Kidney (tissue), 14 donors: ENCODE measurements around the gene PPP2R2B. TPM values are rescaled to one million over a fixed set of nuclear protein-coding genes. Genes with fewer than 3 reads are reported as not detected.

Experiments used
- DNase-seq, 5 donors: peaks; one replicate each; pipeline ENCODE4 v3.0.0-alpha.2; 2013 to 2020
- FAIRE-seq: peaks from 2 replicates; lab custom pipeline; 2012; peaks lifted over from hg19 to GRCh38; lab: Jason Lieb, UNC
- H3K27ac ChIP-seq, 2 donors: one replicate each; pipeline ENCODE4 v1.7.0; 2013; ENCODE audit warnings: low read depth in 2 of 2, low read length in 2 of 2, inconsistent platforms in 1 of 2
- H3K27me3 ChIP-seq: one replicate; pipeline ENCODE4 v1.7.1; 2013; ENCODE audit warnings: low read length, inconsistent platforms; ENCODE audit not compliant: control insufficient read depth, insufficient read depth
- H3K36me3 ChIP-seq, 3 donors: one replicate each; pipeline versions ENCODE4 v1.7.0 to v1.7.1; 2013; ENCODE audit warnings: low read length in 3 of 3, control low read depth in 1 of 3, inconsistent platforms in 1 of 3; ENCODE audit not compliant: insufficient read depth in 3 of 3, control insufficient read depth in 2 of 3
- H3K4me1 ChIP-seq, 3 donors: one replicate each; pipeline versions ENCODE4 v1.7.0 to v1.7.1; 2013; ENCODE audit warnings: low read length in 3 of 3, inconsistent platforms in 1 of 3, low read depth in 1 of 3; ENCODE audit not compliant: control insufficient read depth in 2 of 3, insufficient read depth in 2 of 3
- H3K4me3 ChIP-seq, 3 donors: one replicate each; pipeline versions ENCODE4 v1.7.0 to v1.8.1; 2013; ENCODE audit warnings: low read length in 3 of 3, control low read depth in 1 of 3, inconsistent platforms in 1 of 3
- H3K9ac ChIP-seq, 3 donors: one replicate each; pipeline versions ENCODE4 v1.7.0 to v1.7.1; 2013; ENCODE audit warnings: low read length in 3 of 3, control low read depth in 1 of 3, inconsistent platforms in 1 of 3
- H3K9me3 ChIP-seq, 3 donors: one replicate each; pipeline versions ENCODE4 v1.7.0 to v1.7.1; 2013; ENCODE audit warnings: low read length in 3 of 3, control low read depth in 1 of 3, inconsistent platforms in 1 of 3; ENCODE audit not compliant: control insufficient read depth in 2 of 3, insufficient read depth in 1 of 3
- CTCF ChIP-seq: IDR thresholded peaks from 3 replicates; pipeline ENCODE4 v1.5.1; 2012; ENCODE audit warnings: mild to moderate bottlenecking, moderate library complexity, borderline replicate concordance; ENCODE audit not compliant: insufficient read depth; ENCODE audit errors: extremely low read depth
- intact Hi-C: fragments of 100-400 bp; cut with DNase I; formaldehyde crosslinking; loops from one replicate; pipeline ENCODE4 v1.11.1; 2022
- polyA plus RNA-seq: library from polyadenylated mRNA; stranded (reverse); fragments of 350-450 nt; fragmentation: Illumina TruSeq; extraction: RNeasy Lipid Tissue Mini Kit (QIAGEN cat#74804); gene quantifications from one replicate; pipeline ENCODE4 v1.2.3, GENCODE V29; 2014; ENCODE audit warnings: low read depth, low replicate concordance; ENCODE audit not compliant: insufficient read depth
- total RNA-seq: library from RNA; stranded (reverse); fragmentation: NEBNext Ultra II Directional; extraction: Animal tissue kit (Norgen Biotek cat#: 25700); gene quantifications from one replicate; pipeline ENCODE4 v1.2.1, GENCODE V29; 2021
- donor health status: control.
- donor health status: control.
- donor health status: control.
- donor health status: control.
- donor health status: control.
- donor health status: DM: yes; HTN: yes; CAD: no.
- donor health status: Normal renal cell carcinoma (clear cell type).

Gene PPP2R2B
- total and polyA plus RNA-seq, 2 donors from 2014 or later: 4.0 to 8.2 TPM

GRCh38 chr5:146607659-146608332, 270.8 kb downstream of the PPP2R2B start:
- H3K27ac ChIP-seq: no peak overlapping the region
- no peak for FAIRE-seq
- H3K9ac ChIP-seq: no peak overlapping the region
- no peaks in the 10 kb centered on the region for H3K9me3 ChIP-seq
- intact Hi-C loops: no loop called here
- no peaks in the 10 kb centered on the region for H3K36me3 ChIP-seq
- DNase-seq: no peak
- TF ChIP-seq CTCF: no peak
- H3K4me1 ChIP-seq: no peaks in the 10 kb centered on the region
- no peak overlapping the region for H3K4me3 ChIP-seq
- H3K27me3 ChIP-seq: no peaks in the 10 kb centered on the region

- H3K36me3 ChIP-seq: no peaks in the 10 kb centered on the region
- no peaks in the 10 kb centered on the region for H3K27me3 ChIP-seq
- no peak overlapping the region for H3K27ac ChIP-seq
- H3K4me3 ChIP-seq: no peak overlapping the region
- no peaks in the 10 kb centered on the region for H3K9me3 ChIP-seq
- DNase-seq: no peak
- FAIRE-seq: no peak
- intact Hi-C loops: no loop called here
- TF ChIP-seq CTCF: no peak
- no peaks in the 10 kb centered on the region for H3K4me1 ChIP-seq
- H3K9ac ChIP-seq: no peak overlapping the region
These were observed 271.7 kb downstream of the PPP2R2B start for GRCh38 chr5:146606893-146607292.

GRCh38 chr5:146600376-146600775, 278.2 kb downstream of the PPP2R2B start:
- FAIRE-seq: no peak
- intact Hi-C loops: no loop called here
- Histone ChIP-seq H3K4me3 (no peak overlapping the region), H3K4me1 (no peaks in the 10 kb centered on the region), H3K27ac (no peak overlapping the region), H3K27me3 (no peaks in the 10 kb centered on the region), H3K36me3 (no peaks in the 10 kb centered on the region), H3K9me3 (no peaks in the 10 kb centered on the region), H3K9ac (no peak overlapping the region)
- DNase-seq: no peak
- TF ChIP-seq CTCF: no peak

- no peak for FAIRE-seq
- TF ChIP-seq CTCF: no peak
These were observed 279.3 kb downstream of the PPP2R2B start for GRCh38 chr5:146599261-146599660.

More at GRCh38 chr5:146599261-146599660, 279.3 kb downstream of the PPP2R2B start:
- Histone ChIP-seq H3K27ac (no peak overlapping the region), H3K4me1 (no peaks in the 10 kb centered on the region), H3K27me3 (no peaks in the 10 kb centered on the region), H3K36me3 (no peaks in the 10 kb centered on the region), H3K9ac (no peak overlapping the region), H3K9me3 (no peaks in the 10 kb centered on the region), H3K4me3 (no peak overlapping the region)
- DNase-seq: no peak
- intact Hi-C loops: no loop called here
